OCI-LY1 (cell line): Measurements from ENCODE around the gene C5orf22.

Experiments used
- H2AFZ ChIP-seq: fragments of 200-600 bp; sonication (generic), shearing (Covaris generic); 2 replicates; pipeline ENCODE4 v1.6.0; 2014; ENCODE audit warnings: antibody characterized with exemption, mild to moderate bottlenecking, low read length
- H3F3A ChIP-seq: fragments of 200-600 bp; sonication (generic), shearing (Covaris generic); 2 replicates; pipeline ENCODE4 v1.6.0; 2014; ENCODE audit warnings: mild to moderate bottlenecking, antibody characterized with exemption, low read length, moderate library complexity; ENCODE audit not compliant: insufficient read depth
- H3K27ac ChIP-seq: fragments of 200-600 bp; sonication (generic); 2 replicates; pipeline ENCODE4 v1.5.1; 2014; ENCODE audit warnings: low read length, mixed run types, mild to moderate bottlenecking, low read depth; ENCODE audit not compliant: poor library complexity, severe bottlenecking
- H3K27me3 ChIP-seq: fragments of 200-600 bp; sonication (generic); 2 replicates; pipeline ENCODE4 v1.6.0; 2014; ENCODE audit warnings: antibody characterized with exemption, mild to moderate bottlenecking, low read length, moderate library complexity; ENCODE audit not compliant: insufficient read depth
- H3K36me3 ChIP-seq: fragments of 200-600 bp; sonication (generic); 2 replicates; pipeline ENCODE4 v1.6.1; 2014; ENCODE audit warnings: mild to moderate bottlenecking, antibody characterized with exemption, low read length, moderate library complexity, mixed read lengths; ENCODE audit not compliant: insufficient read depth
- H3K4me1 ChIP-seq: fragments of 200-600 bp; sonication (generic); 2 replicates; pipeline ENCODE4 v1.5.1; 2014; ENCODE audit warnings: mild to moderate bottlenecking, low read length, moderate library complexity; ENCODE audit not compliant: insufficient read depth, severe bottlenecking
- H3K4me2 ChIP-seq: fragments of 200-600 bp; sonication (generic), shearing (Covaris generic); 2 replicates; pipeline ENCODE4 v1.6.1; 2014; ENCODE audit warnings: low read length
- H3K4me3 ChIP-seq: fragments of 200-600 bp; sonication (generic); 2 replicates; pipeline ENCODE4 v1.5.1; 2014; ENCODE audit warnings: low read length, low read depth, mild to moderate bottlenecking, mixed read lengths; ENCODE audit not compliant: poor library complexity, severe bottlenecking
- H3K79me2 ChIP-seq: fragments of 200-600 bp; shearing (Covaris generic); 2 replicates; pipeline ENCODE4 v1.6.1; 2016; ENCODE audit warnings: mixed run types, low read length, mixed read lengths; ENCODE audit not compliant: insufficient read depth
- H3K9ac ChIP-seq: fragments of 200-600 bp; sonication (generic), shearing (Covaris generic); 2 replicates; pipeline ENCODE4 v1.6.1; 2014; ENCODE audit warnings: mild to moderate bottlenecking, low read length, mixed read lengths
- H3K9me2 ChIP-seq: fragments of 200-600 bp; sonication (generic), shearing (Covaris generic); 2 replicates; pipeline ENCODE4 v1.6.1; 2014; ENCODE audit warnings: low read depth, mild to moderate bottlenecking, low read length, mixed read lengths
- H3K9me3 ChIP-seq: fragments of 200-600 bp; shearing (Covaris generic); 2 replicates; pipeline ENCODE4 v1.6.1; 2014; ENCODE audit warnings: low read length, mixed read lengths
- H4K20me1 ChIP-seq: fragments of 200-600 bp; sonication (generic), shearing (Covaris generic); 2 replicates; pipeline ENCODE4 v1.6.0; 2016; ENCODE audit warnings: mild to moderate bottlenecking, low read length; ENCODE audit not compliant: insufficient read depth
- CTCF ChIP-seq: fragments of 200-600 bp; sonication (generic), shearing (Covaris generic); IDR thresholded peaks from 2 replicates; pipeline ENCODE4 v1.5.1; 2017; ENCODE audit warnings: mild to moderate bottlenecking, antibody characterized with exemption, low read length, moderate library complexity, mixed read lengths
- EZH2 ChIP-seq: fragments of 200-600 bp; sonication (generic), shearing (Covaris generic); IDR thresholded peaks from 2 replicates; pipeline ENCODE4 v1.8.0; 2017; ENCODE audit warnings: borderline replicate concordance, mixed run types, mild to moderate bottlenecking, antibody characterized with exemption, low read length, moderate library complexity, mixed read lengths

The C5orf22 gene

GRCh38 chr5:31556461-31556860 is 24.4 kb downstream of the C5orf22 start:
- H3K9me2 ChIP-seq = no peaks in the 10 kb centered on the region
- no peaks in the 10 kb centered on the region for H3K4me1 ChIP-seq
- H4K20me1 ChIP-seq = no peaks in the 10 kb centered on the region
- no peak overlapping the region for H3K4me2 ChIP-seq
- H3F3A ChIP-seq = no peaks in the 10 kb centered on the region
- no peaks in the 10 kb centered on the region for H3K27me3 ChIP-seq
- no peak overlapping the region for H2AFZ ChIP-seq
- TF ChIP-seq CTCF (no peak), EZH2 (no peak)
- no peak overlapping the region for H3K4me3 ChIP-seq
- no peaks in the 10 kb centered on the region for H3K9me3 ChIP-seq
- no peak overlapping the region for H3K27ac ChIP-seq
- H3K36me3 ChIP-seq = peaks cover 27% of the 10 kb centered on the region
- H3K79me2 ChIP-seq = no peaks in the 10 kb centered on the region
- no peak overlapping the region for H3K9ac ChIP-seq

- Histone ChIP-seq H4K20me1 (no peaks in the 10 kb centered on the region), H3K9me2 (no peaks in the 10 kb centered on the region), H3K4me1 (no peaks in the 10 kb centered on the region), H2AFZ (no peak overlapping the region), H3K9me3 (no peaks in the 10 kb centered on the region), H3K4me3 (no peak overlapping the region), H3K79me2 (no peaks in the 10 kb centered on the region), H3K36me3 (peaks cover 4% of the 10 kb centered on the region; the same call in 1 of the 2 replicates), H3F3A (no peaks in the 10 kb centered on the region), H3K4me2 (no peak overlapping the region), H3K27me3 (no peaks in the 10 kb centered on the region), H3K9ac (no peak overlapping the region), H3K27ac (no peak overlapping the region)
- no peak for TF ChIP-seq EZH2
- TF ChIP-seq CTCF = no peak
Observed at GRCh38 chr5:31559942-31560341, 27.8 kb downstream of the C5orf22 start.

- no peaks in the 10 kb centered on the region for H3K79me2 ChIP-seq
- no peaks in the 10 kb centered on the region for H3K9me3 ChIP-seq
- H3K9ac ChIP-seq = no peak overlapping the region
- no peaks in the 10 kb centered on the region for H3K36me3 ChIP-seq
- H3K27ac ChIP-seq = no peak overlapping the region
- H3K4me2 ChIP-seq = no peak overlapping the region
- H3K4me3 ChIP-seq = no peak overlapping the region
- H3K9me2 ChIP-seq = no peaks in the 10 kb centered on the region
- no peak overlapping the region for H2AFZ ChIP-seq
- no peaks in the 10 kb centered on the region for H3K27me3 ChIP-seq
- no peaks in the 10 kb centered on the region for H3K4me1 ChIP-seq
- H4K20me1 ChIP-seq = no peaks in the 10 kb centered on the region
- no peaks in the 10 kb centered on the region for H3F3A ChIP-seq
- TF ChIP-seq EZH2 (no peak), CTCF (no peak)
Observed at GRCh38 chr5:31561946-31562345, 29.8 kb downstream of the C5orf22 start.
